SK-N-MC (cell line): ENCODE data around the gene CNPPD1.

Source experiments
- EZH2 ChIP-seq: fragments of 200-600 bp; sonication (generic); IDR thresholded peaks from one replicate; pipeline ENCODE4 v1.6.1; 2017; ENCODE audit warnings: antibody characterized with exemption
- FOXP2 ChIP-seq: optimal IDR thresholded peaks from 2 replicates; pipeline ENCODE3; 2011; ENCODE audit warnings: mild to moderate bottlenecking, moderate library complexity; ENCODE audit not compliant: insufficient read depth; ENCODE audit errors: extremely low read length, control extremely low read depth
- POLR2AphosphoS5 ChIP-seq: IDR thresholded peaks from 2 replicates; pipeline ENCODE4 v1.6.1; 2012; ENCODE audit warnings: mild to moderate bottlenecking, low read depth, low read length, borderline replicate concordance

DNA sequence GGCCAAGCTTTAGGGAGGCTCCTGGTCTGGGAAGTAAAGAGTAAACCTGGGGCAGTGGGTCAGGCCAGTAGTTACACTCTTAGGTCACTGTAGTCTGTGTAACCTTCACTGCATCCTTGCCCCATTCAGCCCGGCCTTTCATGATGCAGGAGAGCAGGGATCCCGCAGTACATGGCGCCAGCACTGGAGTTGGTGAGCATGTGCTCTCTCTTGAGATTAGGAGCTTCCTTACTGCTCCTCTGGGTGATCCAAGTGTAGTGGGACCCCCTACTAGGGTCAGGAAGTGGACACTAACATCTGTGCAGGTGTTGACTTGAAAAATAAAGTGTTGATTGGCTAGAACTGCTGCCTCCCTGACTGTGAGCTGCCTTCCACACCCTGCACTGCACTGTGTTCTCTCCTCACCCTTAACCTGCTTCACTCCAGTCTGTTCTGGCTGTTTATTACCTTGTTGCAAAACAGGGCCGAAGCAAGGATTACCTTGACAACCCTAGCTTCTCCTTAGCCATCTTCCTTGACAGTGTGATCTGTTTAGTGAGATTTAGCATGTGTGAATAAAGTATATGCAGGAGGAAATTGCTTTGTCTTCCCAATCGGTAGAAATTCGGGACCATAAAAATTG is 6.5 kb upstream of the CNPPD1 start:
- TF ChIP-seq POLR2AphosphoS5: no peak
- no peak for TF ChIP-seq EZH2
- TF ChIP-seq FOXP2: no peak
